ENCODE measurements around the gene JAKMIP3.

The JAKMIP3 gene

DNA sequence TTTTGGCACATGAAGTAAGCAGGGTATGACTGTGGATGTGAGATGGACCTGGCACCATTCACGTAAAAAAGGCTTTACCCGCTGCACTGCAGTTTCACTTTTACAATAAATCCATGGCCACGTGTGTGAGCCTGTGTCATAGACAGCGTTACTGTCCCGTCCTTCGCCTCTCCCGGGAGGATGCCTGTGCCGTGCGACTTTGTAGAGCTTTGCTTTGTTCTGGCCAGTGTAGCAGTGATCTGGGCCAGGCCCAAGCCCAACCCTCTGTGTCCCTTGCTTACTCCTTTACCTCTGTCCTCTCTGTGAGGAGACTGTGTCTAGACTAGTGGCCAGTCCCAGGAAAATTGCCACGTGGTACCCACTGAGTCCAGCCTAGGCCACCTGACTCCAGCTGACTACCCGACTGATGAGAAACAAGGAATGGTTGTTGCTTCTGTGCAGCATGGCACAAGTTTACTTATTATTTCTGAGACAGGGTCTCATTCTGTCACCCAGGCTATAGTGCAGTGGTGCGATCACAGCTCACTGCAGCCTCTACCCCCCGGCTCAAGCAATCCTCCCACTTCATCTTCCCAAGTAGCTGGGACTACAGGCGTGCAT lies 48.1 kb downstream of the JAKMIP3 start:
- no peak for DNase-seq

- no peak for DNase-seq
Measured at GRCh38 chr10:132114953-132115520, 49.3 kb downstream of the JAKMIP3 start.
